KMS-11 (cell line): ENCODE data around the gene KIAA2012.

Source experiments
- H2AFZ ChIP-seq: fragments of 200-600 bp; sonication (generic); 2 replicates; pipeline ENCODE4 v1.6.1; 2016; ENCODE audit warnings: antibody characterized with exemption, mixed run types, low read depth
- H3K27ac ChIP-seq: fragments of 200-600 bp; sonication (generic); 2 replicates; pipeline ENCODE4 v1.6.1; 2016; ENCODE audit warnings: mild to moderate bottlenecking, mixed run types
- H3K27me3 ChIP-seq: fragments of 200-600 bp; sonication (generic); 2 replicates; pipeline ENCODE4 v1.6.1; 2017; ENCODE audit warnings: mild to moderate bottlenecking, low read depth, mixed run types, moderate library complexity; ENCODE audit not compliant: insufficient read depth
- H3K36me3 ChIP-seq: fragments of 200-600 bp; sonication (generic); 2 replicates; pipeline ENCODE4 v1.6.1; 2017; ENCODE audit warnings: mild to moderate bottlenecking, mixed run types; ENCODE audit not compliant: insufficient read depth
- H3K4me1 ChIP-seq: fragments of 200-600 bp; sonication (generic); 2 replicates; pipeline ENCODE4 v1.6.1; 2016; ENCODE audit warnings: mild to moderate bottlenecking, low read depth, mixed run types; ENCODE audit not compliant: poor library complexity, severe bottlenecking
- H3K4me2 ChIP-seq: fragments of 200-600 bp; sonication (generic); 2 replicates; pipeline ENCODE4 v1.7.0; 2016; ENCODE audit warnings: mild to moderate bottlenecking, mixed run types
- H3K4me3 ChIP-seq: fragments of 200-600 bp; sonication (generic); IDR thresholded peaks from 2 replicates; pipeline ENCODE4 v1.6.1; 2017; ENCODE audit warnings: low read depth, low read length, mixed read lengths; ENCODE audit not compliant: insufficient read depth
- H3K79me2 ChIP-seq: fragments of 200-600 bp; sonication (generic); 2 replicates; pipeline ENCODE4 v1.6.1; 2016; ENCODE audit warnings: low read depth, mixed run types; ENCODE audit not compliant: insufficient read depth
- H3K9ac ChIP-seq: fragments of 200-600 bp; sonication (generic); 2 replicates; pipeline ENCODE4 v1.6.1; 2016; ENCODE audit warnings: mild to moderate bottlenecking, mixed run types
- H4K20me1 ChIP-seq: fragments of 200-600 bp; sonication (generic); 2 replicates; pipeline ENCODE4 v1.6.1; 2016; ENCODE audit warnings: mild to moderate bottlenecking, mixed run types; ENCODE audit not compliant: insufficient read depth
- CTCF ChIP-seq: fragments of 200-600 bp; sonication (generic); conservative IDR thresholded peaks from 2 replicates; pipeline ENCODE4 v1.6.1; 2017; ENCODE audit warnings: low read depth, mild to moderate bottlenecking, antibody characterized with exemption, low read length, moderate library complexity, mixed read lengths

KIAA2012 gene

GRCh38 chr2:202072737-202073401, at the start of gene KIAA2012:
TSS of gene KIAA2012 (plus strand) at chr2:202073255. CDS start at chr2:202073628, 373 bp downstream.
- Histone ChIP-seq H4K20me1 (no peaks in the 10 kb centered on the region), H3K79me2 (no peaks in the 10 kb centered on the region), H3K4me1 (no peaks in the 10 kb centered on the region), H3K27ac (no peak within 1 kb of the TSS), H3K4me2 (no peak within 1 kb of the TSS), H2AFZ (no peak within 1 kb of the TSS), H3K4me3 (no peak within 1 kb of the TSS), H3K36me3 (no peaks in the 10 kb centered on the region), H3K9ac (no peak within 1 kb of the TSS), H3K27me3 (no peaks in the 10 kb centered on the region)
- TF ChIP-seq CTCF: no peak

GRCh38 chr2:202023904-202024266, 49.2 kb upstream of the KIAA2012 start:
- H3K4me2 ChIP-seq: no peak overlapping the region
- no peaks in the 10 kb centered on the region for H4K20me1 ChIP-seq
- no peaks in the 10 kb centered on the region for H3K79me2 ChIP-seq
- no peak overlapping the region for H3K4me3 ChIP-seq
- no peak overlapping the region for H3K27ac ChIP-seq
- H2AFZ ChIP-seq: no peak overlapping the region
- no peak for TF ChIP-seq CTCF
- no peaks in the 10 kb centered on the region for H3K27me3 ChIP-seq
- no peaks in the 10 kb centered on the region for H3K36me3 ChIP-seq
- H3K4me1 ChIP-seq: no peaks in the 10 kb centered on the region
- no peak overlapping the region for H3K9ac ChIP-seq

- Histone ChIP-seq H3K9ac (no peak overlapping the region), H3K36me3 (no peaks in the 10 kb centered on the region), H3K79me2 (no peaks in the 10 kb centered on the region), H4K20me1 (no peaks in the 10 kb centered on the region), H3K4me2 (no peak overlapping the region), H3K4me3 (no peak overlapping the region), H3K4me1 (no peaks in the 10 kb centered on the region), H2AFZ (no peak overlapping the region), H3K27ac (no peak overlapping the region), H3K27me3 (no peaks in the 10 kb centered on the region)
- TF ChIP-seq CTCF: no peak
Measured at GRCh38 chr2:202024871-202025270, 48.2 kb upstream of the KIAA2012 start.

- no peak for TF ChIP-seq CTCF
Measured at GRCh38 chr2:202025816-202026215, 47.2 kb upstream of the KIAA2012 start.

More at GRCh38 chr2:202025816-202026215, 47.2 kb upstream of the KIAA2012 start:
- H3K4me1 ChIP-seq: no peaks in the 10 kb centered on the region
- no peak overlapping the region for H3K9ac ChIP-seq
- no peak overlapping the region for H3K4me2 ChIP-seq
- H3K27me3 ChIP-seq: no peaks in the 10 kb centered on the region
- no peak overlapping the region for H3K27ac ChIP-seq
- no peaks in the 10 kb centered on the region for H3K79me2 ChIP-seq
- no peaks in the 10 kb centered on the region for H4K20me1 ChIP-seq
- H3K36me3 ChIP-seq: no peaks in the 10 kb centered on the region
- no peak overlapping the region for H2AFZ ChIP-seq
- no peak overlapping the region for H3K4me3 ChIP-seq
